Smooth muscle cell (in vitro differentiated cells): Measurements from ENCODE around the gene TCERG1L. TPM values are rescaled to one million over a fixed set of nuclear protein-coding genes. Genes with fewer than 3 reads are reported as not detected.

ENCODE experiments used
- DNase-seq: peaks from one replicate; lab custom pipeline; 2025; ENCODE audit not compliant: unreplicated experiment; lab: John Stamatoyannopoulos, UW
- H2AFZ ChIP-seq: fragments of 200-600 bp; sonication (generic); 2 replicates; pipeline ENCODE4 v1.6.0; 2016; ENCODE audit warnings: antibody characterized with exemption, low read depth, mild to moderate bottlenecking
- H3F3A ChIP-seq: fragments of 200-600 bp; sonication (generic); 2 replicates; pipeline ENCODE4 v1.6.0; 2017; ENCODE audit warnings: antibody characterized with exemption, low read depth
- H3K27ac ChIP-seq: fragments of 200-600 bp; sonication (generic); 2 replicates; pipeline ENCODE4 v1.5.1; 2016; ENCODE audit warnings: low read depth, mild to moderate bottlenecking
- H3K27me3 ChIP-seq: fragments of 200-600 bp; sonication (generic); 2 replicates; pipeline ENCODE4 v1.6.1; 2016; ENCODE audit warnings: low read depth, mild to moderate bottlenecking
- H3K36me3 ChIP-seq: fragments of 200-600 bp; sonication (generic); 2 replicates; pipeline ENCODE4 v1.5.1; 2016; ENCODE audit warnings: low read depth
- H3K4me1 ChIP-seq: fragments of 200-600 bp; sonication (generic); 2 replicates; pipeline ENCODE4 v1.5.1; 2016; ENCODE audit warnings: low read depth
- H3K4me2 ChIP-seq: fragments of 200-600 bp; sonication (generic); 2 replicates; pipeline ENCODE4 v1.6.0; 2016; ENCODE audit warnings: mild to moderate bottlenecking
- H3K4me3 ChIP-seq: fragments of 200-600 bp; sonication (generic); 2 replicates; pipeline ENCODE4 v1.5.1; 2016; ENCODE audit warnings: mild to moderate bottlenecking
- H3K79me2 ChIP-seq: fragments of 200-600 bp; sonication (generic); 2 replicates; pipeline ENCODE4 v1.6.0; 2016; ENCODE audit warnings: low read depth, mild to moderate bottlenecking
- H3K9ac ChIP-seq: fragments of 200-600 bp; sonication (generic); 2 replicates; pipeline ENCODE4 v1.6.0; 2016; ENCODE audit warnings: low read depth
- H3K9me3 ChIP-seq: fragments of 200-600 bp; sonication (generic); replicated peaks from 2 replicates; pipeline ENCODE4 v1.5.1; 2016; ENCODE audit warnings: low read depth
- H4K20me1 ChIP-seq: fragments of 200-600 bp; sonication (generic); 2 replicates; pipeline ENCODE4 v1.6.0; 2016; ENCODE audit warnings: low read depth
- whole genome bisulfite sequencing: methylation state at CpG from one replicate; pipeline ENCODE4 v1.1.7; 2016; ENCODE audit warnings: low lambda C conversion rate; 5-methylcytosine and 5-hydroxymethylcytosine counted together
- polyA plus RNA-seq: library from polyadenylated mRNA; unstranded; fragments of >200 nt; fragmentation: Nextera tagmentation; extraction: Ambion mirVana; gene quantifications from 2 replicates; pipeline ENCODE4 v1.2.1, GENCODE V29; 2016
- total RNA-seq: library from RNA; depleted of rRNA; stranded (reverse); fragments of >200 nt; gene quantifications from 2 replicates; pipeline ENCODE4 v1.2.3, GENCODE V29; 2014
- TF ChIP-seq, protein P1 (sequence below): fragments of 200-600 bp; sonication (generic); IDR thresholded peaks from 2 replicates; pipeline ENCODE4 v1.5.1; 2017; ENCODE audit warnings: borderline replicate concordance, mild to moderate bottlenecking, antibody characterized with exemption; ENCODE audit not compliant: insufficient read depth, poor library complexity, severe bottlenecking

TCERG1L gene
- total and polyA plus RNA-seq, 2 experiments from 2014 or later, result not detected

DNA sequence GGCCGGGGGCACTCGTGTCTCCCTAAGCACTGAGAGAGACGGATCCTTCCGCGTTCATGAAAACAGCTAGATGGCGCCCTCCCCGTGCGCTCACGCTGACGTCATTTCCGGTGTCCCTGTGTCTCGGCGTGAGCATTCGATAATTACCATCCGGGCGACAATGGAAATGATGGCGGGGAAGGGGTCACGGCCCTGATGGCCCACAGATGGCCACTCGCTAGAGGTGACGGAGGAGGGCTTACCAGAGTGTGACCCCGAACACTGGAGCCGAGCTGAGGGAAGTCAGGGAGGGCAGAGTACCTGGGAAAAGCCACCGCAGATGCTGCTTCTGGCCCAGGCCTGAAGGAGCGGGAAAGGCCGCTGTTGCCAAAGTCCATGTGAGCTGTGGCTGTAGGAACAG lies 222.9 kb downstream of the TCERG1L start:
- H3K36me3 ChIP-seq, result no peaks in the 10 kb centered on the region
- no peak overlapping the region for H3K9ac ChIP-seq
- 81% methylated on average over 25 of the region's 25 CpGs for whole genome bisulfite sequencing
- H3F3A ChIP-seq, result no peaks in the 10 kb centered on the region
- H3K27ac ChIP-seq, result no peak overlapping the region
- H3K4me3 ChIP-seq, result no peak overlapping the region
- no peaks in the 10 kb centered on the region for H3K27me3 ChIP-seq
- no peaks in the 10 kb centered on the region for H3K79me2 ChIP-seq
- TF ChIP-seq, protein P1, sequence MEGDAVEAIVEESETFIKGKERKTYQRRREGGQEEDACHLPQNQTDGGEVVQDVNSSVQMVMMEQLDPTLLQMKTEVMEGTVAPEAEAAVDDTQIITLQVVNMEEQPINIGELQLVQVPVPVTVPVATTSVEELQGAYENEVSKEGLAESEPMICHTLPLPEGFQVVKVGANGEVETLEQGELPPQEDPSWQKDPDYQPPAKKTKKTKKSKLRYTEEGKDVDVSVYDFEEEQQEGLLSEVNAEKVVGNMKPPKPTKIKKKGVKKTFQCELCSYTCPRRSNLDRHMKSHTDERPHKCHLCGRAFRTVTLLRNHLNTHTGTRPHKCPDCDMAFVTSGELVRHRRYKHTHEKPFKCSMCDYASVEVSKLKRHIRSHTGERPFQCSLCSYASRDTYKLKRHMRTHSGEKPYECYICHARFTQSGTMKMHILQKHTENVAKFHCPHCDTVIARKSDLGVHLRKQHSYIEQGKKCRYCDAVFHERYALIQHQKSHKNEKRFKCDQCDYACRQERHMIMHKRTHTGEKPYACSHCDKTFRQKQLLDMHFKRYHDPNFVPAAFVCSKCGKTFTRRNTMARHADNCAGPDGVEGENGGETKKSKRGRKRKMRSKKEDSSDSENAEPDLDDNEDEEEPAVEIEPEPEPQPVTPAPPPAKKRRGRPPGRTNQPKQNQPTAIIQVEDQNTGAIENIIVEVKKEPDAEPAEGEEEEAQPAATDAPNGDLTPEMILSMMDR, result no peak
- no peaks in the 10 kb centered on the region for H3K4me1 ChIP-seq
- no peaks in the 10 kb centered on the region for H3K9me3 ChIP-seq
- H3K4me2 ChIP-seq, result no peak overlapping the region
- no peak for DNase-seq
- no peak overlapping the region for H2AFZ ChIP-seq
- no peaks in the 10 kb centered on the region for H4K20me1 ChIP-seq

- no peaks in the 10 kb centered on the region for H3K36me3 ChIP-seq
- no peak overlapping the region for H3K27ac ChIP-seq
- H3K27me3 ChIP-seq, result no peaks in the 10 kb centered on the region
- H3K9me3 ChIP-seq, result no peaks in the 10 kb centered on the region
- H2AFZ ChIP-seq, result no peak overlapping the region
- H4K20me1 ChIP-seq, result no peaks in the 10 kb centered on the region
- H3F3A ChIP-seq, result no peaks in the 10 kb centered on the region
- no peaks in the 10 kb centered on the region for H3K4me1 ChIP-seq
- H3K79me2 ChIP-seq, result no peaks in the 10 kb centered on the region
- no peak overlapping the region for H3K9ac ChIP-seq
- H3K4me3 ChIP-seq, result no peak overlapping the region
- WGBS, result 85% methylated on average over 17 of the region's 24 CpGs
- H3K4me2 ChIP-seq, result no peak overlapping the region
- TF ChIP-seq, protein P1, result no peak
- no peak for DNase-seq
Observed at GRCh38 chr10:131087464-131088215, 223.9 kb downstream of the TCERG1L start.

GRCh38 chr10:131086511-131086910 lies 225.0 kb downstream of the TCERG1L start:
- Histone ChIP-seq H4K20me1 (no peaks in the 10 kb centered on the region), H3K79me2 (no peaks in the 10 kb centered on the region), H2AFZ (no peak overlapping the region), H3K36me3 (no peaks in the 10 kb centered on the region), H3K27me3 (no peaks in the 10 kb centered on the region), H3K4me1 (no peaks in the 10 kb centered on the region), H3K4me3 (no peak overlapping the region), H3K27ac (no peak overlapping the region), H3K9me3 (no peaks in the 10 kb centered on the region), H3F3A (no peaks in the 10 kb centered on the region), H3K9ac (no peak overlapping the region), H3K4me2 (no peak overlapping the region)
- TF ChIP-seq, protein P1, result no peak
- DNase-seq, result no peak
- 91% methylated on average over 5 of the region's 5 CpGs for WGBS

GRCh38 chr10:131086094-131086493 lies 225.4 kb downstream of the TCERG1L start:
- WGBS, result 93% methylated on average over 6 of the region's 6 CpGs
- no peak overlapping the region for H3K4me2 ChIP-seq
- H3K4me3 ChIP-seq, result no peak overlapping the region
- no peaks in the 10 kb centered on the region for H3K4me1 ChIP-seq
- TF ChIP-seq, protein P1, result no peak
- H2AFZ ChIP-seq, result no peak overlapping the region
- no peaks in the 10 kb centered on the region for H3K36me3 ChIP-seq
- DNase-seq, result no peak
- no peaks in the 10 kb centered on the region for H3K79me2 ChIP-seq
- H3K27me3 ChIP-seq, result no peaks in the 10 kb centered on the region
- H3K27ac ChIP-seq, result no peak overlapping the region
- no peak overlapping the region for H3K9ac ChIP-seq
- H3K9me3 ChIP-seq, result no peaks in the 10 kb centered on the region
- H3F3A ChIP-seq, result no peaks in the 10 kb centered on the region
- H4K20me1 ChIP-seq, result no peaks in the 10 kb centered on the region
